ENCODE results near the gene MYO9A. TPM values are rescaled to one million over a fixed set of nuclear protein-coding genes. Genes with fewer than 3 reads are reported as not detected.

MYO9A gene
- total RNA-seq, 1 experiment from 2014 or later, result 23.0 TPM

GRCh38 chr15:71802770-71803169 lies 315.2 kb downstream of the MYO9A start:
- Histone ChIP-seq H3K27ac (ENCODE audit: low read depth, low read length) (no peak overlapping the region), H3K27me3 (ENCODE audit: insufficient read depth, low read length) (no peaks in the 10 kb centered on the region), H3K4me1 (ENCODE audit: control insufficient read depth in 1 of 2, insufficient read depth in 2 of 2, low read length in 2 of 2) (peaks cover 4 to 6% of the 10 kb centered on the region in 2 experiments; a peak in 3 of 4 replicates), H3K79me2 (ENCODE audit: insufficient read depth, low read length) (no peaks in the 10 kb centered on the region), H2AFZ (ENCODE audit: low read depth, low read length, poor library complexity, severe bottlenecking) (no peak overlapping the region), H3K4me3 (replicated peaks in 1 of 2; ENCODE audit: low read depth in 1 of 2, low read length in 2 of 2) (no peak overlapping the region), H3K4me2 (ENCODE audit: low read length) (no peak overlapping the region), H3K9ac (ENCODE audit: low read length) (no peak overlapping the region), H4K20me1 (ENCODE audit: insufficient read depth) (no peaks in the 10 kb centered on the region), H3K9me2 (ENCODE audit: insufficient read depth) (no peaks in the 10 kb centered on the region), H3K9me3 (ENCODE audit: control insufficient read depth in 1 of 2, insufficient read depth in 1 of 2, low read depth in 1 of 2, low read length in 2 of 2) (no peaks in the 10 kb centered on the region), H3K36me3 (ENCODE audit: control insufficient read depth in 1 of 2, insufficient read depth in 2 of 2, low read length in 2 of 2) (no peaks in the 10 kb centered on the region)
- RAD21 ChIA-PET (ENCODE audit: low non-redundant PET in 1 of 2, low total read pairs in 2 of 2, uncharacterized antibody in 2 of 2, unreplicated experiment in 2 of 2), result no interaction called here
- no peak for DNase-seq (ENCODE audit: low read depth, low spot score)
- POLR2A ChIA-PET, result no interaction called here
- no TSS peak for BruUV-seq (replicated peaks)
- peak; percentile 43; the same call in 1 of the 2 replicates for ATAC-seq
- intact Hi-C loops (cut with micrococcal nuclease), result loop anchor here (1.0 to 10.0 kb wide), 4 partner anchors 354 to 978 kb away; partner anchors contain the start of gene THSD4
- CTCF ChIA-PET, result interaction anchor here (0.6 to 7.2 kb wide), 7 partner anchors 12 to 355 kb away, joined by 3 to 40 read pairs (median 5); no protein-coding TSS in a partner anchor
- TF ChIP-seq, protein P1, sequence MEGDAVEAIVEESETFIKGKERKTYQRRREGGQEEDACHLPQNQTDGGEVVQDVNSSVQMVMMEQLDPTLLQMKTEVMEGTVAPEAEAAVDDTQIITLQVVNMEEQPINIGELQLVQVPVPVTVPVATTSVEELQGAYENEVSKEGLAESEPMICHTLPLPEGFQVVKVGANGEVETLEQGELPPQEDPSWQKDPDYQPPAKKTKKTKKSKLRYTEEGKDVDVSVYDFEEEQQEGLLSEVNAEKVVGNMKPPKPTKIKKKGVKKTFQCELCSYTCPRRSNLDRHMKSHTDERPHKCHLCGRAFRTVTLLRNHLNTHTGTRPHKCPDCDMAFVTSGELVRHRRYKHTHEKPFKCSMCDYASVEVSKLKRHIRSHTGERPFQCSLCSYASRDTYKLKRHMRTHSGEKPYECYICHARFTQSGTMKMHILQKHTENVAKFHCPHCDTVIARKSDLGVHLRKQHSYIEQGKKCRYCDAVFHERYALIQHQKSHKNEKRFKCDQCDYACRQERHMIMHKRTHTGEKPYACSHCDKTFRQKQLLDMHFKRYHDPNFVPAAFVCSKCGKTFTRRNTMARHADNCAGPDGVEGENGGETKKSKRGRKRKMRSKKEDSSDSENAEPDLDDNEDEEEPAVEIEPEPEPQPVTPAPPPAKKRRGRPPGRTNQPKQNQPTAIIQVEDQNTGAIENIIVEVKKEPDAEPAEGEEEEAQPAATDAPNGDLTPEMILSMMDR (IDR thresholded peaks at IDR 0.05 in 2 of 3, conservative IDR thresholded peaks at IDR 0.05 in 1 of 3; ENCODE audit: borderline replicate concordance in 1 of 3, insufficient read depth in 1 of 3, low read depth in 2 of 3, low read length in 2 of 3), result peak; percentile 15 to 65 (median 64); a peak in 4 of 6 replicates
- TF ChIP-seq POLR2A (IDR thresholded peaks at IDR 0.05; ENCODE audit: borderline replicate concordance, extremely low read depth, insufficient read depth, insufficient read length), result no peak
- peak; percentile 44 for TF ChIP-seq RAD21 (IDR thresholded peaks at IDR 0.05; ENCODE audit: low read depth)

DNA sequence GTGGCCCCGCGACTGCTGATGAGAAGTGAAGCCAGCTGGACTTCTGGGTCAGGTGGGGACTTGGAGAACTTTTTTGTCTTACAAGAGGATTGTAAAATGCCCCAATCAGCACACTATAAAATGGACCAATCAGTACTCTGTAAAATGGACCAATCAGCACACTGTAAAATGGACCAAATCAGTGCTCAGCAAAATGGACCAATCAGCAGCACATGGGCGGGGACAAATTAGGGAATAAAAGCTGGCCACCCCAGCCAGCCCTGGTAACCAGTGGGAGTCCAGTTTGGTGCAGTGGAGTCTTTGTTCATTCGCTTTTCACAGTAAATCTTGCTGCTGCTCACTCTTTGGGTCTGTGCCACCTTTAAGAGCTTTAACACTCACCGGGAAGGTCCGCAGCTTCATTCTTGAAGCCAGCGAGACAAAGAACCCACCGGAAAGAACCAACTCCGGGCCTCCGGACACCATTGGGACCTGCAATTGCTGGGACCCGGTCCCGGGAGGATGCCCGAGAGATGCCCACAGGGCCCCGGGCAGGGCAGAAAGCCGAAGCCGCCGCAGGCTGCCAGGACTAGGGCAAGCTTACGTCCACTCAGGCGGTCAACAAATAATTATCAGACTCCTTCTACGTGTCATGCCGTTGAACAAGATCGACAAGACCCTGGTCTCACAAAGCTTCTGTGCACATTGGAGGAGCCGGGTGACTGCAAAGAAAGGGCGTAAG lies 315.9 kb downstream of the MYO9A start:
- no peak overlapping the region for H2AFZ ChIP-seq (ENCODE audit: low read depth, low read length, poor library complexity, severe bottlenecking)
- no peaks in the 10 kb centered on the region for H3K9me2 ChIP-seq (ENCODE audit: insufficient read depth)
- peaks cover 4 to 6% of the 10 kb centered on the region in 2 experiments; a peak in 3 of 4 replicates for H3K4me1 ChIP-seq (ENCODE audit: control insufficient read depth in 1 of 2, insufficient read depth in 2 of 2, low read length in 2 of 2)
- no peaks in the 10 kb centered on the region for H3K27me3 ChIP-seq (ENCODE audit: insufficient read depth, low read length)
- H3K36me3 ChIP-seq (ENCODE audit: control insufficient read depth in 1 of 2, insufficient read depth in 2 of 2, low read length in 2 of 2), result no peaks in the 10 kb centered on the region
- ChIA-PET CTCF (interaction anchor here (0.6 to 7.2 kb wide), 6 partner anchors 11 to 355 kb away, joined by 3 to 40 read pairs (median 12); no protein-coding TSS in a partner anchor), POLR2A (no interaction called here), RAD21 (ENCODE audit: low non-redundant PET in 1 of 2, low total read pairs in 2 of 2, uncharacterized antibody in 2 of 2, unreplicated experiment in 2 of 2) (no interaction called here)
- no peaks in the 10 kb centered on the region for H3K79me2 ChIP-seq (ENCODE audit: insufficient read depth, low read length)
- H3K4me2 ChIP-seq (ENCODE audit: low read length), result no peak overlapping the region
- H4K20me1 ChIP-seq (ENCODE audit: insufficient read depth), result no peaks in the 10 kb centered on the region
- no peak overlapping the region for H3K4me3 ChIP-seq (replicated peaks in 1 of 2; ENCODE audit: low read depth in 1 of 2, low read length in 2 of 2)
- DNase-seq (ENCODE audit: low read depth, low spot score), result no peak
- no peak overlapping the region for H3K27ac ChIP-seq (ENCODE audit: low read depth, low read length)
- BruUV-seq (replicated peaks), result no TSS peak
- no peaks in the 10 kb centered on the region for H3K9me3 ChIP-seq (ENCODE audit: control insufficient read depth in 1 of 2, insufficient read depth in 1 of 2, low read depth in 1 of 2, low read length in 2 of 2)
- 0 out of 2 replicates have a peak, but pooled peaks have one; percentile 23 for ATAC-seq
- H3K9ac ChIP-seq (ENCODE audit: low read length), result no peak overlapping the region
- intact Hi-C loops (cut with micrococcal nuclease), result loop anchor here (1.0 to 10.0 kb wide), 7 partner anchors 50 to 977 kb away; partner anchors contain the start of gene THSD4
- TF ChIP-seq, protein P2, sequence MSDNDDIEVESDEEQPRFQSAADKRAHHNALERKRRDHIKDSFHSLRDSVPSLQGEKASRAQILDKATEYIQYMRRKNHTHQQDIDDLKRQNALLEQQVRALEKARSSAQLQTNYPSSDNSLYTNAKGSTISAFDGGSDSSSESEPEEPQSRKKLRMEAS (IDR thresholded peaks at IDR 0.05), result no peak
- no peak for TF ChIP-seq FOSL1 (IDR thresholded peaks at IDR 0.05; ENCODE audit: low read depth)
- TF ChIP-seq EGR1 (IDR thresholded peaks at IDR 0.05; ENCODE audit: low read depth), result no peak
- TF ChIP-seq, protein P3, sequence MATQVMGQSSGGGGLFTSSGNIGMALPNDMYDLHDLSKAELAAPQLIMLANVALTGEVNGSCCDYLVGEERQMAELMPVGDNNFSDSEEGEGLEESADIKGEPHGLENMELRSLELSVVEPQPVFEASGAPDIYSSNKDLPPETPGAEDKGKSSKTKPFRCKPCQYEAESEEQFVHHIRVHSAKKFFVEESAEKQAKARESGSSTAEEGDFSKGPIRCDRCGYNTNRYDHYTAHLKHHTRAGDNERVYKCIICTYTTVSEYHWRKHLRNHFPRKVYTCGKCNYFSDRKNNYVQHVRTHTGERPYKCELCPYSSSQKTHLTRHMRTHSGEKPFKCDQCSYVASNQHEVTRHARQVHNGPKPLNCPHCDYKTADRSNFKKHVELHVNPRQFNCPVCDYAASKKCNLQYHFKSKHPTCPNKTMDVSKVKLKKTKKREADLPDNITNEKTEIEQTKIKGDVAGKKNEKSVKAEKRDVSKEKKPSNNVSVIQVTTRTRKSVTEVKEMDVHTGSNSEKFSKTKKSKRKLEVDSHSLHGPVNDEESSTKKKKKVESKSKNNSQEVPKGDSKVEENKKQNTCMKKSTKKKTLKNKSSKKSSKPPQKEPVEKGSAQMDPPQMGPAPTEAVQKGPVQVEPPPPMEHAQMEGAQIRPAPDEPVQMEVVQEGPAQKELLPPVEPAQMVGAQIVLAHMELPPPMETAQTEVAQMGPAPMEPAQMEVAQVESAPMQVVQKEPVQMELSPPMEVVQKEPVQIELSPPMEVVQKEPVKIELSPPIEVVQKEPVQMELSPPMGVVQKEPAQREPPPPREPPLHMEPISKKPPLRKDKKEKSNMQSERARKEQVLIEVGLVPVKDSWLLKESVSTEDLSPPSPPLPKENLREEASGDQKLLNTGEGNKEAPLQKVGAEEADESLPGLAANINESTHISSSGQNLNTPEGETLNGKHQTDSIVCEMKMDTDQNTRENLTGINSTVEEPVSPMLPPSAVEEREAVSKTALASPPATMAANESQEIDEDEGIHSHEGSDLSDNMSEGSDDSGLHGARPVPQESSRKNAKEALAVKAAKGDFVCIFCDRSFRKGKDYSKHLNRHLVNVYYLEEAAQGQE (IDR thresholded peaks at IDR 0.05; ENCODE audit: low read depth), result no peak
- no peak for TF ChIP-seq SP1 (IDR thresholded peaks at IDR 0.05; ENCODE audit: low read depth)
- TF ChIP-seq ZFX (IDR thresholded peaks at IDR 0.05), result no peak
- TF ChIP-seq, protein P4, sequence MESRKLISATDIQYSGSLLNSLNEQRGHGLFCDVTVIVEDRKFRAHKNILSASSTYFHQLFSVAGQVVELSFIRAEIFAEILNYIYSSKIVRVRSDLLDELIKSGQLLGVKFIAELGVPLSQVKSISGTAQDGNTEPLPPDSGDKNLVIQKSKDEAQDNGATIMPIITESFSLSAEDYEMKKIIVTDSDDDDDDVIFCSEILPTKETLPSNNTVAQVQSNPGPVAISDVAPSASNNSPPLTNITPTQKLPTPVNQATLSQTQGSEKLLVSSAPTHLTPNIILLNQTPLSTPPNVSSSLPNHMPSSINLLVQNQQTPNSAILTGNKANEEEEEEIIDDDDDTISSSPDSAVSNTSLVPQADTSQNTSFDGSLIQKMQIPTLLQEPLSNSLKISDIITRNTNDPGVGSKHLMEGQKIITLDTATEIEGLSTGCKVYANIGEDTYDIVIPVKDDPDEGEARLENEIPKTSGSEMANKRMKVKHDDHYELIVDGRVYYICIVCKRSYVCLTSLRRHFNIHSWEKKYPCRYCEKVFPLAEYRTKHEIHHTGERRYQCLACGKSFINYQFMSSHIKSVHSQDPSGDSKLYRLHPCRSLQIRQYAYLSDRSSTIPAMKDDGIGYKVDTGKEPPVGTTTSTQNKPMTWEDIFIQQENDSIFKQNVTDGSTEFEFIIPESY (IDR thresholded peaks at IDR 0.05; ENCODE audit: extremely low read depth, insufficient replicate concordance, low read length), result no peak
- no peak for TF ChIP-seq EZH2 (IDR thresholded peaks at IDR 0.05)
